Glutamatergic neuron (in vitro differentiated cells): Measurements from ENCODE around the gene ZC2HC1B. TPM values are rescaled to one million over a fixed set of nuclear protein-coding genes. Genes with fewer than 3 reads are reported as not detected.

Source experiments
- DNase-seq: peaks from one replicate; pipeline ENCODE4 v3.0.0; 2022
- H3K27ac Mint-ChIP-seq: one replicate; pipeline ENCODE4 v1.8.0; 2020; ENCODE audit warnings: mild to moderate bottlenecking, mixed read lengths, inconsistent platforms; ENCODE audit not compliant: unreplicated experiment
- H3K27me3 Mint-ChIP-seq: one replicate; pipeline ENCODE4 v1.8.0; 2020; ENCODE audit warnings: mild to moderate bottlenecking, moderate library complexity, mixed read lengths, inconsistent platforms; ENCODE audit not compliant: unreplicated experiment
- H3K36me3 Mint-ChIP-seq: one replicate; pipeline ENCODE4 v1.8.0; 2020; ENCODE audit warnings: mild to moderate bottlenecking, mixed read lengths, inconsistent platforms; ENCODE audit not compliant: unreplicated experiment
- H3K4me1 Mint-ChIP-seq: one replicate; pipeline ENCODE4 v1.8.0; 2020; ENCODE audit warnings: mild to moderate bottlenecking, low read depth, mixed read lengths, inconsistent platforms; ENCODE audit not compliant: unreplicated experiment
- H3K4me3 Mint-ChIP-seq: one replicate; pipeline ENCODE4 v1.8.0; 2020; ENCODE audit warnings: mild to moderate bottlenecking, mixed read lengths, inconsistent platforms; ENCODE audit not compliant: unreplicated experiment
- H3K9me3 Mint-ChIP-seq: one replicate; pipeline ENCODE4 v1.8.0; 2020; ENCODE audit warnings: mild to moderate bottlenecking, moderate library complexity, mixed read lengths, inconsistent platforms; ENCODE audit not compliant: unreplicated experiment
- CTCF ChIP-seq: fragments of 200-600 bp; sonication (generic); IDR thresholded peaks from one replicate; pipeline ENCODE4 v1.5.0; 2021; ENCODE audit not compliant: partially characterized antibody, unreplicated experiment
- total RNA-seq: library from RNA; stranded (reverse); fragmentation: NEBNext Ultra II Directional; extraction: Animal tissue kit (Norgen Biotek cat#: 25700); gene quantifications from one replicate; pipeline ENCODE4 v1.2.1, GENCODE V29; 2021; ENCODE audit not compliant: unreplicated experiment

ZC2HC1B gene
- total RNA-seq, 1 donor from 2014 or later, result not detected

DNA sequence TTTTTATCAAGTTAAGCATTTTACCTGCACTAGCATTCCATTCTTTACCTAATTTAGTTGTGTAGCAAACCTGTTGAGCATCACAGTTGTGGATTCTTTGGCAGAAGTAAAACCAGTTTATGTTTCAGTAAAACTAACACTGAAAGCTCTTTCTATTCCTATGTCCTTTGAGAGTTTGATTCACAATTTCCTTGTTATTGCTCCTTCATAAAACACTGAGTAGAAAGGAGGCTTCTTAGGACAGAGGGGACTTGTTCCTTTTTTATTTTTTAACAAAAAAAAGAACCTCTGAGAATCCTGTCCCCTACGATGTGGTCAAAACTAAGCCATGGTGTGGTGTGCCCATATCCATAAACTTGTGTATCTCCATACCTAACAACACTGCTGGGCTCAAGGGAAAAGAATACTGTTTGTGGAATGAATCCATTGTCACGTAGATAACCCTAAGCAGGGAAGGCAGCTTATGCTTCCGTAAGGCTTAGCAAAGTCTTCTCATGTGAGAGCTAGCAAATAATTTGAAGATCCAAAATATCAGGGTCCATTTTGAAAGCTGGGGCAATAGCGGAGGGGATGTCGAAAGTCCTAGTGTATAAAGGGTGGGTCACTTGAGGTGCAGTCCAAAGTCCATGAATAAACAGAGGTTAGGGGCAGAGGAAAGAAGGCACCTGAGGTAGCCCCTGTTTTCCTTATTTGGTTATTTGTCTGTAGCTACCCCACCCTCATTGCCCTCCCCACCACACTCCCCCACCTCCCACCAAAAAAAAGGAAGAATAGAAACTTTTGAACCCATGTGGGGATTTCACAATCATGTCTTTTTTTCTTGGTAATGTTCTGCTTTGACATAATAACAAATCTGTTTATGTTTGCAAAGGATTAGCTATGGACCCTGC lies 72.7 kb downstream of the ZC2HC1B start:
- H3K4me1 Mint-ChIP-seq, result no peaks in the 10 kb centered on the region
- no peaks in the 10 kb centered on the region for H3K9me3 Mint-ChIP-seq
- no peak overlapping the region for H3K4me3 Mint-ChIP-seq
- no peak for TF ChIP-seq CTCF
- DNase-seq, result no peak
- no peaks in the 10 kb centered on the region for H3K27me3 Mint-ChIP-seq
- H3K36me3 Mint-ChIP-seq, result no peaks in the 10 kb centered on the region
- H3K27ac Mint-ChIP-seq, result no peak overlapping the region

GRCh38 chr6:143937668-143937970 lies 73.3 kb downstream of the ZC2HC1B start:
- no peak for DNase-seq
- TF ChIP-seq CTCF, result no peak
- Mint-ChIP-seq H3K4me1 (no peaks in the 10 kb centered on the region), H3K4me3 (no peak overlapping the region), H3K27ac (no peak overlapping the region), H3K9me3 (no peaks in the 10 kb centered on the region), H3K36me3 (no peaks in the 10 kb centered on the region), H3K27me3 (peaks cover 3% of the 10 kb centered on the region)

DNA sequence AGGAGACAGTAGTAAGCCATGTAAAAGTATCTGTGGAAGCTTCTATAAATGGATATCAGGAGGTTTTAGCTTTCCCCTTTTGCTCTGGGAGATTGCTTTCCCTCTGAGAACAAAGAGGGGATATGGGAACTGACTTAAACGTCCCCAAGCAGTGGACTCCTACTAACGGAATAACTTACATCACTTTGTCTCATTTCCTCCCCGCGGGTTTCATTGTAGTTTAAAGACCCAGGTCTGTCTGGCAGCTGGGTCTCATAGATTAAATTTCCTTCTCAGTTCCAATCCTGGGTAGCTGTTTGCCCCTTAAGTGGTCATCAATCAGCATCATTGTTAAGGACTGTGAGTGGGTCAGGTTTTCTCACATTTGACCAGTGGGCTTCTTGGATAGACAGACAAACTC lies 75.1 kb downstream of the ZC2HC1B start:
- H3K27ac Mint-ChIP-seq, result no peak overlapping the region
- H3K4me3 Mint-ChIP-seq, result no peak overlapping the region
- H3K27me3 Mint-ChIP-seq, result peaks cover 4% of the 10 kb centered on the region
- no peaks in the 10 kb centered on the region for H3K4me1 Mint-ChIP-seq
- no peak for TF ChIP-seq CTCF
- no peaks in the 10 kb centered on the region for H3K9me3 Mint-ChIP-seq
- H3K36me3 Mint-ChIP-seq, result no peaks in the 10 kb centered on the region
- no peak for DNase-seq

GRCh38 chr6:143940011-143940597 lies 75.8 kb downstream of the ZC2HC1B start:
- Mint-ChIP-seq H3K27ac (no peak overlapping the region), H3K9me3 (no peaks in the 10 kb centered on the region), H3K4me3 (no peak overlapping the region), H3K27me3 (peaks cover 4% of the 10 kb centered on the region), H3K36me3 (no peaks in the 10 kb centered on the region), H3K4me1 (no peaks in the 10 kb centered on the region)
- peak; percentile 50 for DNase-seq
- TF ChIP-seq CTCF, result peak; percentile 73

DNA sequence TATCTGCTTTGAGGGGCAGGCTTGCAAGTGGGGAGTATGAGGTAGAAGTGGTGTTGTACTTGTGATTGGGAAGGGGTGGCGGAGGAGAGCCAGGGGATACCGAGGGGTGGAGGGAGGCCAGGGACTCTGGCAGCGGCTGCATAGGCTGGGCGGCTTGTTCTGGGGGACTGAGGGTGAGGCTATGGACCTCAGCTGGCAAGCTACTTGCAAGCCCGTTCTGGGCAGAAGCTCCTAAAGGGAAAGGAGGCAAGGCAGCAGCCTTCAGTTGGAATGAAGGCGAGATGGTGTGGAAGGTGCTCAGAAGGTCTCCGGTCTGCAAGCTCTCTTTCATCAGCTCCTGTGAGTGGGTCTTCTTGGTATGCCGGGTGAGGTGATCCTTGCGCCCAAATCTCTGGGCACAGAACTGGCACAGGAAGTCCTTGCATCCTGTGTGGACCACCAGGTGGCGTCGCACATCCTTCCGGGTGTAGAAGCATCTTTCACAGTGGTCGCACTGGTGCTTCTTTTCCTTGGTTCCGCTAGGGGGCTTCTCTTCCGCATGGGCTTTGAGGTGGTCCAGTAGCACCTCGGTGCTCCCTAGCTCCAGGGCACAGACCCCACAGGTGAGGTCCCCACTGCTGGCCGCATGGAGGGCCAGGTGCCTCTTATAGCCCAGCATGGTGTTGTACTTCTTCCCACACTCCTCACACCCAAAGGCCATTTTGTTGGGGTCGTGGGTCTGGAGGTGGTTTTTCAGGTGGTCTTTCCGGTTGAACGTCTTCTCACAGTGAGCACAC lies 77.8 kb downstream of the ZC2HC1B start:
- no peak overlapping the region for H3K27ac Mint-ChIP-seq
- DNase-seq, result peak; percentile 83
- TF ChIP-seq CTCF, result peak; percentile 87
- H3K36me3 Mint-ChIP-seq, result no peaks in the 10 kb centered on the region
- peaks cover 4% of the 10 kb centered on the region for H3K27me3 Mint-ChIP-seq
- no peaks in the 10 kb centered on the region for H3K9me3 Mint-ChIP-seq
- no peaks in the 10 kb centered on the region for H3K4me1 Mint-ChIP-seq
- no peak overlapping the region for H3K4me3 Mint-ChIP-seq
